HL-60 (cell line): ENCODE data around the gene PPP2R5C.

Experiments
- DNase-seq, 2 experiments: peaks; one replicate each; pipeline ENCODE4 v3.0.0-alpha.2; 2010 to 2020; ENCODE audit warnings: low read depth in 1 of 2, low spot score in 1 of 2
- H3K27ac ChIP-seq: fragments of 250-450 bp; sonication (Bioruptor Pico); replicated peaks from 2 replicates; pipeline ENCODE4 v1.5.1; 2020; ENCODE audit warnings: mild to moderate bottlenecking, moderate library complexity
- H3K27me3 ChIP-seq: fragments of 250-450 bp; sonication (Bioruptor Pico); 2 replicates; pipeline ENCODE4 v1.5.1; 2021; ENCODE audit warnings: mild to moderate bottlenecking, moderate library complexity; ENCODE audit not compliant: insufficient read depth, poor library complexity, severe bottlenecking
- H3K4me3 ChIP-seq: replicated peaks from 2 replicates; pipeline ENCODE4 v1.5.1; 2011; ENCODE audit warnings: mild to moderate bottlenecking, control low read depth, low read length; ENCODE audit not compliant: insufficient read depth
- CTCF ChIP-seq: IDR thresholded peaks from one replicate; pipeline ENCODE4 v1.5.1; 2011; ENCODE audit warnings: low read length, control low read depth, inconsistent platforms; ENCODE audit not compliant: insufficient read depth
- GABPA ChIP-seq: IDR thresholded peaks from 2 replicates; pipeline ENCODE4 v1.6.1; 2012; ENCODE audit warnings: low read depth
- POLR2AphosphoS5 ChIP-seq: IDR thresholded peaks from 2 replicates; pipeline ENCODE4 v1.6.1; 2012; ENCODE audit warnings: low read depth
- REST ChIP-seq: IDR thresholded peaks from 2 replicates; pipeline ENCODE4 v1.6.1; 2012; ENCODE audit warnings: low read depth; ENCODE audit not compliant: insufficient replicate concordance
- SPI1 ChIP-seq: IDR thresholded peaks from 2 replicates; pipeline ENCODE4 v1.6.1; 2012; ENCODE audit warnings: low read depth, mild to moderate bottlenecking, borderline replicate concordance

The PPP2R5C gene

DNA sequence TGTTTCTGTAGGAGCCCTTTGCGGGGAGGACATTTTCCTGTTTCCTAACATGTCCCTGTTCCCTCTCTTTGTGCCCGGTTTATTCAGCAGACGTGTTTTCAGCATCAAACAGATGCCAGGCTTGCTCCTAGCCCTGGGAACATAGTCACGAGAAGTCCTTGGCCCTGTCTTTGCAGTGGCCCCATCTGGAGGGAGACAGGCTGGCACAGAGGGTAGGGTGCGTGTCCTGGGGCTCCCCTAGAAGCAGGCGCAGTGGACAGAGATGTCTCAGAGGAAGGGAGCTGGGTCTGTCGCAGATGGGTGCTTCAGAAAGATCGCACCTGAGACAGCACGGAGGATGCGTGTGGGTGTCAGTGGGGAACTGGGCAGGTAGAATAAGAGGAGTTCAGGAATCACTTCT lies 127.9 kb downstream of the PPP2R5C start:
- H3K4me3 ChIP-seq = no peak overlapping the region
- no peaks in the 10 kb centered on the region for H3K27me3 ChIP-seq
- no peak overlapping the region for H3K27ac ChIP-seq
- TF ChIP-seq POLR2AphosphoS5 (0 out of 2 replicates have a peak, but pooled peaks have one; percentile 18), CTCF (no peak)
- DNase-seq = no peak

- H3K27ac ChIP-seq = no peak overlapping the region
- no peak overlapping the region for H3K4me3 ChIP-seq
- TF ChIP-seq REST (no peak), SPI1 (no peak)
- H3K27me3 ChIP-seq = no peaks in the 10 kb centered on the region
- peak in 1 of 2 experiments; percentile 18 for DNase-seq
Measured at GRCh38 chr14:101889898-101890297, 128.4 kb downstream of the PPP2R5C start.

DNA sequence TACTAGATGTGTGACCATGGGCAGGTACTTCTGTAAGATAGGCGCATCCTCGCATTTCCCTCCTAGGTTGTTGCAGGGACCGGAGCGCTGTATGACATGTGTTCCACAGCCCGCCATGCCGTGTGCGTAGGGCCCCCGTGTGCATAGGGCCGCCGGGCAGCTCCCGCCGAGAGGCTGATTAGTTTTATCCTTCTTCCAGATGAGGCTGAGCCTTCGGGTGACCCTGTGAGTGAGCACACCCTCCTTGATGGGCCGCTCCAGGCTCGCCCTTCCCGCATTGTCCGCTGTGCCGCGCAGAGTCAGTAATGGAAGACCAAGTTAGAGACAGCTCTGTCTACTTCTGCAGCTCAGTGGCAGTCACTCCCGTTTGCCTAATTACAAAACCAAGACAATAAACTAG lies 130.0 kb downstream of the PPP2R5C start:
- H3K4me3 ChIP-seq = no peak overlapping the region
- no peaks in the 10 kb centered on the region for H3K27me3 ChIP-seq
- no peak for DNase-seq

DNA sequence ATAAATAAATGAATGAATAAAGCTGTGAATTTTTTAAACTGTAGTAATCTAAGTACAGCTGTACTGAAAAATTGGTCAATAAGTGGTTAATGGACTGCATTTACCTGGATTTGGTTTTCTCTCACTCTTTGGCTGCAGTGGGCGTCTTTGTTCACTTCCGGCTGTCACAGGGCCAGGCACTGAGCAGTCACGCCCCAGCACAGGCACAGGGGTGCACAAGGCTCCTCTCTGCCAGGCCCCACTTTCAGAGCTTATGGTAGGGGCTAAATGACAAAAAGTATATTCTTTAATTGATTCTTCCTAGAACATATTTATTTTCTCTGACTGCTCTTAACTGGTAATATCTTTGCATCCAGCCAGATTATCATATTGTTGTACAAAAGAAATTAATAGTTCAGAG lies 132.2 kb downstream of the PPP2R5C start:
- no peak overlapping the region for H3K27ac ChIP-seq
- no peaks in the 10 kb centered on the region for H3K27me3 ChIP-seq
- no peak overlapping the region for H3K4me3 ChIP-seq
- TF ChIP-seq CTCF (no peak), REST (no peak), POLR2AphosphoS5 (no peak), SPI1 (no peak), GABPA (no peak)
- no peak for DNase-seq

More for the DNA sequence above, 130.0 kb downstream of the PPP2R5C start:
- no peak for TF ChIP-seq CTCF
- H3K27ac ChIP-seq = no peak overlapping the region
